GM18505 (cell line): ENCODE measurements around the gene CEP20.

Experiments
- ATAC-seq: cut with Tn5 transposase; IDR thresholded peaks from one replicate; pipeline ENCODE4 v1.9.1; 2021; ENCODE audit not compliant: unreplicated experiment
- POLR2A ChIP-seq: IDR thresholded peaks from 4 replicates; pipeline ENCODE4 v1.6.1; 2011; ENCODE audit warnings: borderline replicate concordance; ENCODE audit not compliant: insufficient read depth, insufficient read length; ENCODE audit errors: extremely low read depth

The CEP20 gene

DNA sequence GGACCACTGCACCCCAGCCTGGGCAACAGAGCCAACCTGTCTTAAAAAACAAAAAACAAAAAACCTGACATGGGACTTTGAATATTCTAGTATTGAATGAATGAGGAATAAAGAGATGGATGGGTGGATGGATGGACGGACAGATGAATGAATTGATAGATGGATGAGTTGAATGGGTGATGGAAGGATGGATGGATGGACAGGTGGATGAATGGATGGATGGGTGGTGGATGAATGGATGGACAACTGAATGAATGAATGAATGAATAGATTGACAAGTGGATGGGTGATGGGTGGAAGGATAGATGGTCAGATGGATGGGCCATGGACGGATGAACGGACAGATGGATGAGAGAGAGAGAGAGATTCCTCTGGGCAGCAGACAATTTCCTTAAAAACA, 22.8 kb upstream of the CEP20 start:
- no peak for TF ChIP-seq POLR2A
- ATAC-seq, result no peak

DNA sequence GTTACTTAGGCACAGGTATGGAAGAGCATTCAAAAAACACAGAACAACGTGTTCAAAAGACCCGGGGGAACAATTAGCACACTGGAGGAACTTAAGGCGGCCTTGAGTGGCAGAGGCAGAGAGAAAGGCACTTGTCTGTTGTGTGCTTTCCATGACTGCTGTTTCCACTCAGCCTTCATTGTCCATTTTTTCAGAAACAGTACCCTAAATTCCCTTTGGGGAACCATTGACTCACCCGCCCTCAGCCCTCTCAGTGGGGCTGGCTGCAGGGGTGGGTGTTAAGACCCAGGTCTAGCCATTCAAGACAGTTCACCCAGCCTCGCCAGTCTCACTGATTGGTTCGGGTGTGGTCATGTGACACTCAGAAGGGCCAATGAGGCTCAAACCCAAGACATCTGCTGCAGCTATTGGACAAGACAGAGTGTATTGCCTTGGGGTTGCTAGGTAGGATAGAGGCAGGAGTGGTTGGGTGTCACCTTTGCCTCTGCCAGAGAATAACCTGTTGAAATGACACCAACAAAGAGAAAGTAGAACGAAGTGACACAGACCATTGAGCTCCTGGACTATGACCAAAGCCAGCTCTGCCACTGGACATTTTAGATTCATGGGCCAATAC, 19.6 kb upstream of the CEP20 start:
- no peak for TF ChIP-seq POLR2A
- ATAC-seq, result peak; percentile 90

DNA sequence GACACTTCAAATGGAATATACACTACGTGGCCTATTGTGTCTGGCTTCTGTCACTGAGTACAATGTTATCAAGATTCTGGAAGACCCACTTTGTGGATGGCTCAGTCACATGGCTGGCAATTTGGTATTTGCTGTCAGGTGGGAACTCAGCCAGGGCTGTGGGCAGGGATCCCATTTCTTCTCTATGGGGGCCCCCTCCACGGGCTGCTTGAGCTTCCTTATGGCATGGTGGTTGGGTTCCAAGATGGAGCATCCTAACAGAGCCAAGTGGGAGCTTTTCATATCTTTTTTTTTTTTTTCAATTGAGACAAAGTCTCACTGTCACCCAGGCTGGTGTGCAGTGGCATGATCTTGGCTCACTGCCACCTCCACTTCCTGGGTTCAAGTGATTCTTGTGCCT, 18.0 kb upstream of the CEP20 start:
- no peak for ATAC-seq
- no peak for TF ChIP-seq POLR2A

DNA sequence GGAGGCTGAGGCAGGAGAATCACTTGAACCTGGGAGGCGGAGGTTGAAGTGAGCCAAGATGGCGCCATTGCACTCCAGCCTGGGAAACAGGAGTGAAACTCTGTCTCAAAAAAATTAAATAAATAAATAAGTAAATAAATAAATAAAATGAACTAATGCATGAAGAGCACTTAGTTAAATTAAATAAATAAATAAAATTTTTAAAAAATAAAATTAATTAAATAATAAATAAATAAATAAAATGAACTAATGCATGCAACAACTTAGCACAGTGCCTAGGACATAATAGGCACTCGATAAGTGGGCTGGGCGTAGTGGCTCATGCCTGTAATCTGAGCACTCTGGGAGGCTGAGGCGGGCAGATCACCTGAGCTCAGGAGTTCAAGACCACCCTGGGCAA, 15.6 kb upstream of the CEP20 start:
- ATAC-seq, result no peak
- TF ChIP-seq POLR2A, result no peak

DNA sequence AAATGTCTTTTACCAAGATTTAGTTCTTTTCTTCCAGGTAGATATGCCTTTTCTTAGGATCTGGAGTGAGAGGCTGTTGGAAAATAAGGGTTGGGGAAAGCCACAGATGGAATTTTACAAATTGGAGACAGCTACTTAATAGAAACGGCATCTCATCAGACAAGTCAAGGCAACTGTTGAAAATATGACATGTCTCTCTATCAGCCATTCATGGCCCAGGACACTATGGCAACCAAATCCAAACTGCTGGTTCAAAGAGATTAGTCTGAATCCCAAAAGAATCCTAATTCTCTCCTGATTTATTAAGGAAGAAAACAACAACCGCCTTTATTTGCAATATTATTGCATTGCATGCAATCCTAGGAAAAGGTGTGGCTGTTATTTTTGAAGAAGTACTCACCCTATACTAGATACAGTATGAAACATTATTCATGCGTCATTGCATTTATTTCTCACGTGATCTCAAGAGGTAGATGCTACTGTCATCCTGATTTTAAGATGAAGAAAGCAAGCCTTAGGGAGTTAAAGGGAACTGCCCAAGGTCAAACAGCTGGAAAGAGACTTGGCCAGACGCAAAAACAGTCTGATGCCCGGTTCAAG, 12.6 kb upstream of the CEP20 start:
- no peak for TF ChIP-seq POLR2A
- no peak for ATAC-seq

DNA sequence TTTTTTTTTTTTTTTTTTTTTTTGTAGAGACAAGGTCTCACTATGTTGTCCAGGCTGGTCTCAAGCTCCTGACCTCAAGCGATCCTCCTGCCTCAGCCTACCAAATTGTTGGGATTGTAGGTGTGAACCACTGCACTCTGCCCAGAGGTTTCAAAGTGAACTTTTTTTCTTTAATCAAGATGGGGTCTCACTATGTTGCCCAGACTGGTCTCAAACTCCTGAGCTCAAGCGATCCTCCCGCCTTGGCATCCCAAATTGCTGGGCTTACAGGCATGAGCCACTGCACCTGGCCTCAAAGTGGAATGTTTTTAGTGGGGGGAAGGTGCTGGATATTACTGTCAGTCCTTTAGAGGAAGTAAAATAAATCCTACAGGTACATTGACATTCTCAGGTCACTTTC, 12.0 kb upstream of the CEP20 start:
- TF ChIP-seq POLR2A, result no peak
- ATAC-seq, result no peak

DNA sequence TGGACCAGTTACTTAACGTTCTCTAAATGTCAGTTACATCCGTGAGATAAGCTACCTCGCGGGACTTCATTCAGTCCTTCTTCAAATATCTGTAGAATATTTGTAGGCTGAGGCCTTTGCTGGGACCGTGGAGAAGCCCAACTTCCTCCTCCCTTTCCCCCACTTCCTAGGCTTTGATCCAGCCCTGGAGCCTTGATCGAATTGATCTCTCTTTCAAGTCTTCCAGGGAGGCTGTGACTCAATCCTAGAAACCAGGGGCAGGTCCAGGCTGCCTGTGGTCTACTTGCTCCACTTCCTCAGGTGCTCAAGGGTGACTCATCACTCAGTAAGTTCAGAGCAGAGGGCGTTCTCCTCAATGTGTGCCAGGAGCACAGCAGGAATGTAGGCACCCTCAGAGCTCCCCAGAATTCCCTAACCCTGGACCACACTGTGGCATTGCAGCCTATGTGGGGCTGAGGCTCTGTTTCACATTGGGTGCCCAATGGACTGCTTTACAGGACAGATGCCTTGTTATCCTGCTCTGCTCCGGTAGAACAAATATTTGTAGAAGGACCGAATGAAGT, 11.2 kb upstream of the CEP20 start:
- ATAC-seq, result peak; percentile 59
- TF ChIP-seq POLR2A, result no peak

DNA sequence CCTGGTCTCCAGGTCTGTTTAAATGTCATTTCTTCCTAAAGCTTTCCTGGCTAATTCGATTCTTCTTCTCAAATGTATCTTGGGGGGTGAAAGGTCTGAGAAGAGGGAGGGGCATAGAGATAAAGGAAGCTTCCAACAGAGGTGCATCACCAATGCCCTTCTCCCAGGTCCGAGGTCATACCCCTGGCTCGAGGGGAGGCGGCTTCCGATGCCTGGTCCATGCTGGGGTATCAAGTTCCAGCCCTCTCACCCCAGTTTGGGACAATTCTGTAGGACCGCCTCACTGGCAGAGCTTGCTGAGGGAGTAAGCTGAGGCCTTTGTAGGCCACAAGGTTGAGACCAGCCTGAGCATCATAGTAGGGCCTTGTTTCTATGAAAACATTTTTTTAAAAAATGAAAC, 10.3 kb upstream of the CEP20 start:
- TF ChIP-seq POLR2A, result no peak

DNA sequence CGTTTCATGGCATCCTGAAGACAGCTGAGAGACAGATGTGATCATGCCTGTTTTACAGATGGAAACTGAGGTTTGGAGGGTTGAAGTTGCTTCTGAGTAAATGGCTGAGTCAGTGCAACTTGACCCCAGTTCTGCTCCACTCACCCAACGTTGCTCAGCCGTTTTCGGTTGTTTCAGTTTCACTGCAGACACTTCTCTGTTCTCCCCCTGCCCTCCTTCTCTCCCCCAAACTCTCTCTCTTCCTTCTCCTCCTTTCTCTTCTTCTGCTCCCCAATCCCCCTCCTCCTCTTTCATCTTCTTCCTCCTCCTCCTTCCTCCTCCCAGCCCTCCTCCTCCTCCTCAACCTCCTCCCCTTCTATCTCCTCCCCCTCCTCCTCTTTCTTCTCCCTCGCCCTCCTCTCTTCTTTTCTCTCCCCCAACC, 9.4 kb upstream of the CEP20 start:
- no peak for ATAC-seq
- TF ChIP-seq POLR2A, result no peak

More for the DNA sequence above, 10.3 kb upstream of the CEP20 start:
- no peak for ATAC-seq

DNA sequence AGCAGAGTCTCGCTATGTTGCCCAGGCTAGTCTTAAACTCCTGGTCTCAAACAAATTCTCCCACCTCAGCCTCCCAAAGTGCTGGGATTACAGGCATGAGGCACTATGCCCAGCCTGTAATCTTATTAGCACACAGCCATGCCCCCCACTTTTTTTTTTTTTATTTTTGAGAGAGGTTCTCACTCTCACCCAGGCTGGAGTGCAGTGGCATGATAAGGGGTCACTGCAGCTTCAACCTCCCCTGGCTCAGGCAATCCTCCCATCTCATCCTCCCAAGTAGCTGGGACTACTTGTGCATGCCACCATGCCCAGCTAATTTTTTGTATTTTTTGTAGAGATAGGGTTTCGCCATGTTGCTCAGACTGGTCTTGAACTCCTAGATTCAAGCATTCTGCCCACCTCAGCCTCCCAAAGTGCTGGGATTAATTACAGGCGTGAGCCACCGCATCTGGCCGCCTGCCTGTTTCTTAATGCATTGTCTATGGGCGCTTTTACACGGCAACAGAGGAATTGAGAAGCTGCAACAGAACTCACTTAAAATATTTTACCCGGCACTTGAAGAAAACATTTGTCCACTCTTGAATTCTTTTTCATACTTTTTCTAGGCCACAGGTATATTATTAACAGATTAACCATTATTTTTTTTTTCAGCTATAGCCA, 8.8 kb upstream of the CEP20 start:
- TF ChIP-seq POLR2A, result no peak

DNA sequence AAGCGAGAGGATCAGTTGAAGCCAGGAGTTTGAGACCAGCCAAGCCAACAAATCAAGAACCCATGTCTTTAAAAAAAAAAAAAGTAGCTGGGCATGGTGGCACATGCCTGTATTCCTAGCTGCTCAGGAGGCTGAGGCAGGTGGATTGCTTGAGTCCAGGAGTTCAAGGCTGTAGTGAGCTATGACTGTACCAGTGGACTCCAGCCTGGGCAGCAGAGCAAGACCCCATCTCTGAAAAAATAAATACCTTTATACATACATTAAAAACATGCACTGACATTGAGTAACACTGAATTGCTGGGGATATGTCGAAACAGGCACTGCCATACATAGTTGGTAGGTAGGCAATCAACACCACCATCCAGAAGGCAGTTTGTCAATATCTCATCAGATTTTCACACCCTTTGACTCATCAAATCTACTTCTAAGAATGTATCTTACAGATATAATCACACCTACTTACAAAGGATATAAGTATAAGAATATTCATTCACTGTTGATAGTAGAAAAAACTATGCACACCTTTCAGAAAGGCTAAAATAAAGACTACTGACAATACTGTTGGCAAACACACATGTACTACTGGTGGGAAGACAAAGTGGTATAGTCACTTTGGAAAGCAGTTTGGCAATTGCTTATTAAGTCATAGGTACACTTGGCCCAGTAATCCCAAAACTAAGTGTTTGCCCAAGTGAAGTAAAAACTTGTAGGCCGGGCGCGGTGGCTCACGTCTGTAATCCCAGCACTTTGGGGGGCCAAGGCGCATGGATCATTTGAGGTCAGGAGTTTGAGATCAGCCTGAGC, 6.4 kb upstream of the CEP20 start:
- no peak for TF ChIP-seq POLR2A
- ATAC-seq, result no peak

More for the DNA sequence above, 8.8 kb upstream of the CEP20 start:
- ATAC-seq, result no peak

DNA sequence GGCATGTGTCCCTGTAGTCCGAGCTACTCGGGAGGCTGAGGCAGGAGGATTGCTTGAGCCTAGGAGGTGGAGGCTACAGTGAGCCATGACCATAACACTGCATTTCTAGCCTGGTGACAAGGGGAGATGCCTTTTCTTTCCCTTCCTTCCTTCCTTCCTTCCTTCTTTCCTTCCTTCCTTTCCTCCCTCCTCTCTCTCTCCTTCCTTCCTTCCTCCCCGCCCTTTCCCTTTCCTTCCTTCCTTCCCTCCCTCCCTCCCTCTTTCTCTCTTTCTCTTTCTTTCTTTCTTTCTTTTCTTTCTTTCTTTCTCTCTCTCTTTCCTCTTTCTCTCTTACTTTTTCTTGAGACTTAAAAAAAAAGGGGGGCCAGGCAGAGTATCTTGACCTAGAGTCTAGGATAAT, 3.1 kb upstream of the CEP20 start:
- ATAC-seq, result no peak
- TF ChIP-seq POLR2A, result no peak

DNA sequence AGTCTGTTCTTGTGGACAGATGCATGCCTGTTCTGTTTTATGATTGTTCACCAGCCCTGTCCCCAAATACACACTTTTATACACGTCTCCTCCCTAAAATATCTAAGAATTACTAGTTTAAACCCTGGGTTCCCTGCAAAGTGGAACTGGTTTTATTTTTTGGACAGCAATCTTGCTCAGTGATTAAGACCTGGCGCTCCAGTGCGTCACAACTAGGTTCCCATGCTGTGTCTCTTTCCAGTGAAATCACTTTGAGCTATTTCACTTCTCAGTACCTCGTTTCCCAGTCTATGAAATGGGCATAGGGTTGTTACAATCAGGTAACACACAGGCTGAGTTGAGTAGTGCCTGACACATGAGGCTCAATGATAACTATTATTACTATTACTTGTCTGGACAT, 1.1 kb downstream of the CEP20 start:
- no peak for ATAC-seq
- TF ChIP-seq POLR2A, result no peak

DNA sequence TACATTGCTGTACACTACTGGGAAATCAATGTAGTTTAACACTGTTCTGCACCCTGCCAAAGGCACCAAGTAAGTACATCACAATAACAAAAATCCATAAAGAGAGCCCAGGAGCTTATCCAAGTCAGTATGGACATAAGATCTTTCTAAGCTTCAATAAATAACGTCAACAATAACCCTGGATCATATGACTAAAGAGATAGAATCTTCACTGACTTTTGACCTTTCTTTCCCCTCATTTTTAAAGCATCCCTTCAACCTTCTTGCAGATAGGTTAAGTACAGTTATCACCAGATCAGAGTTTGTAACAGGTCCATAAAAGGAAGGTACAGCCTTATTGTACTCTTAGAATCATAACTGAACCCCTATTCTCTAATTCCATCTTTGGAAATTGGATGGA, 2.3 kb downstream of the CEP20 start:
- no peak for ATAC-seq
- no peak for TF ChIP-seq POLR2A

DNA sequence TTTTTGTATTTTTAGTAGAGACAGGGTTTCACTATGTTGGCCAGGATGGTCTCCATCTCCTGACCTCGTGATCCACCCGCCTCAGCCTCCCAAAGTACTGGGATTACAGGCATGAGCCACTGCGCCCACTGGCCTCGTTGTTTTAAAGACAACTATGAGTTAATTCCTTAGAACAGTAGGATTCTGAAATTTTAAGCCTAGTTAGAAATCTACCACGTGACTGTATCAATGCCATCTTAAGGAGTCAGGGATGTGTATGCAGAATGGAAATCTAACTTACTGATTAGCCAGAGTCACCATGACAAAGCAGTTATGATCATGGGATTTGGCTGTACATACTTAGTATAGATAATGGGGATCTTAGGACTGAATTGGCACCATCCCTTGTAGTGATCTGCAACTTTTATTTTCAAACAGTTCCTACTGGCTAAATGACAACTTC, 2.8 kb downstream of the CEP20 start:
- TF ChIP-seq POLR2A, result no peak
- no peak for ATAC-seq
